Endothelial cell of umbilical vein (primary cell): ENCODE measurements around the gene ASPSCR1.

Experiments
- CTCF ChIP-seq, 2 donors: IDR thresholded peaks; 1 replicate in 1 of 2; 2 replicates in 1 of 2; pipeline ENCODE4 v1.5.1; 2011; ENCODE audit warnings: low read length in 2 of 2, mild to moderate bottlenecking in 2 of 2, moderate library complexity in 2 of 2, control low read depth in 1 of 2, inconsistent platforms in 1 of 2, low read depth in 1 of 2; ENCODE audit not compliant: insufficient read depth in 1 of 2; ENCODE audit errors: extremely low read depth in 1 of 2
- EZH2 ChIP-seq: IDR thresholded peaks from 2 replicates; pipeline ENCODE4 v1.6.1; 2012; ENCODE audit warnings: borderline replicate concordance, low read depth, mild to moderate bottlenecking, moderate library complexity, low read length, inconsistent platforms; ENCODE audit not compliant: severe bottlenecking
- GATA2 ChIP-seq: IDR thresholded peaks from 2 replicates; pipeline ENCODE4 v1.7.0; 2011; ENCODE audit warnings: low read depth, mild to moderate bottlenecking, moderate library complexity, mixed read lengths, low read length; ENCODE audit not compliant: insufficient read length, insufficient read depth
- MAX ChIP-seq: IDR thresholded peaks from 2 replicates; pipeline ENCODE4 v1.6.1; 2011; ENCODE audit not compliant: insufficient read depth, insufficient read length
- POLR2A ChIP-seq: IDR thresholded peaks from 2 replicates; pipeline ENCODE4 v1.6.1; 2012; ENCODE audit warnings: low read depth, mild to moderate bottlenecking, control low read depth, low read length
- POLR2AphosphoS5 ChIP-seq: IDR thresholded peaks from 2 replicates; pipeline ENCODE4 v1.6.1; 2012; ENCODE audit warnings: low read depth, mild to moderate bottlenecking, control low read depth, low read length, moderate library complexity; ENCODE audit not compliant: insufficient read depth

GRCh38 chr17:82056729-82057621 lies 79.5 kb downstream of the ASPSCR1 start:
- TF ChIP-seq POLR2A, result no peak
- TF ChIP-seq CTCF (IDR thresholded peaks at IDR 0.05; ENCODE audit: extremely low read depth in 1 of 2, insufficient read depth in 1 of 2, low read depth in 1 of 2, low read length in 2 of 2), result no peak
- peak; percentile 28 for TF ChIP-seq POLR2AphosphoS5
- TF ChIP-seq MAX, result no peak
- no peak for TF ChIP-seq EZH2
- no peak for TF ChIP-seq GATA2
